Osteocyte (in vitro differentiated cells): ENCODE results near the gene ELP1. TPM values are rescaled to one million over a fixed set of nuclear protein-coding genes. Genes with fewer than 3 reads are reported as not detected.

Experiments used
- DNase-seq: peaks from one replicate; pipeline ENCODE4 v3.0.0; 2021; ENCODE audit warnings: mixed read lengths; ENCODE audit not compliant: unreplicated experiment; ENCODE audit errors: extremely low spot score
- H3K27ac Mint-ChIP-seq: one replicate; pipeline ENCODE4 v1.8.0; 2021; ENCODE audit warnings: mild to moderate bottlenecking, mixed read lengths; ENCODE audit not compliant: unreplicated experiment
- H3K27me3 Mint-ChIP-seq: one replicate; pipeline ENCODE4 v1.8.0; 2021; ENCODE audit warnings: mixed read lengths; ENCODE audit not compliant: unreplicated experiment
- H3K36me3 Mint-ChIP-seq: one replicate; pipeline ENCODE4 v1.8.0; 2021; ENCODE audit warnings: mixed read lengths; ENCODE audit not compliant: unreplicated experiment
- H3K4me1 Mint-ChIP-seq: one replicate; pipeline ENCODE4 v1.8.0; 2021; ENCODE audit warnings: mixed read lengths; ENCODE audit not compliant: unreplicated experiment
- H3K4me3 Mint-ChIP-seq: one replicate; pipeline ENCODE4 v1.8.0; 2021; ENCODE audit warnings: mild to moderate bottlenecking, moderate library complexity, mixed read lengths; ENCODE audit not compliant: unreplicated experiment
- H3K9me3 Mint-ChIP-seq: one replicate; pipeline ENCODE4 v1.8.0; 2021; ENCODE audit warnings: mixed read lengths; ENCODE audit not compliant: unreplicated experiment
- total RNA-seq: library from RNA; stranded (reverse); gene quantifications from 2 replicates; pipeline ENCODE4 v1.2.1, GENCODE V29; 2021
- TF ChIP-seq, protein P1 (sequence below): fragments of 200-600 bp; sonication (generic); IDR thresholded peaks from 2 replicates; pipeline ENCODE4 v1.5.0; 2021; ENCODE audit warnings: antibody characterized with exemption, mild to moderate bottlenecking, moderate library complexity

ELP1 gene
- total RNA-seq, 1 donor from 2014 or later: 26.1 TPM

GRCh38 chr9:108874058-108874788, 59.7 kb downstream of the ELP1 start:
- no peak overlapping the region for H3K27ac Mint-ChIP-seq
- no peak for DNase-seq
- peaks cover 4% of the 10 kb centered on the region for H3K4me1 Mint-ChIP-seq
- H3K4me3 Mint-ChIP-seq: no peak overlapping the region
- peaks cover 8% of the 10 kb centered on the region for H3K9me3 Mint-ChIP-seq
- peaks cover 79% of the 10 kb centered on the region for H3K36me3 Mint-ChIP-seq
- TF ChIP-seq, protein P1, sequence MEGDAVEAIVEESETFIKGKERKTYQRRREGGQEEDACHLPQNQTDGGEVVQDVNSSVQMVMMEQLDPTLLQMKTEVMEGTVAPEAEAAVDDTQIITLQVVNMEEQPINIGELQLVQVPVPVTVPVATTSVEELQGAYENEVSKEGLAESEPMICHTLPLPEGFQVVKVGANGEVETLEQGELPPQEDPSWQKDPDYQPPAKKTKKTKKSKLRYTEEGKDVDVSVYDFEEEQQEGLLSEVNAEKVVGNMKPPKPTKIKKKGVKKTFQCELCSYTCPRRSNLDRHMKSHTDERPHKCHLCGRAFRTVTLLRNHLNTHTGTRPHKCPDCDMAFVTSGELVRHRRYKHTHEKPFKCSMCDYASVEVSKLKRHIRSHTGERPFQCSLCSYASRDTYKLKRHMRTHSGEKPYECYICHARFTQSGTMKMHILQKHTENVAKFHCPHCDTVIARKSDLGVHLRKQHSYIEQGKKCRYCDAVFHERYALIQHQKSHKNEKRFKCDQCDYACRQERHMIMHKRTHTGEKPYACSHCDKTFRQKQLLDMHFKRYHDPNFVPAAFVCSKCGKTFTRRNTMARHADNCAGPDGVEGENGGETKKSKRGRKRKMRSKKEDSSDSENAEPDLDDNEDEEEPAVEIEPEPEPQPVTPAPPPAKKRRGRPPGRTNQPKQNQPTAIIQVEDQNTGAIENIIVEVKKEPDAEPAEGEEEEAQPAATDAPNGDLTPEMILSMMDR: no peak
- no peaks in the 10 kb centered on the region for H3K27me3 Mint-ChIP-seq

GRCh38 chr9:108869092-108869725, 64.7 kb downstream of the ELP1 start:
- no peak overlapping the region for H3K27ac Mint-ChIP-seq
- DNase-seq: no peak
- peaks cover 8% of the 10 kb centered on the region for H3K4me1 Mint-ChIP-seq
- H3K36me3 Mint-ChIP-seq: peaks cover 57% of the 10 kb centered on the region
- peaks cover 8% of the 10 kb centered on the region for H3K9me3 Mint-ChIP-seq
- no peak overlapping the region for H3K4me3 Mint-ChIP-seq
- TF ChIP-seq, protein P1: no peak
- H3K27me3 Mint-ChIP-seq: no peaks in the 10 kb centered on the region

GRCh38 chr9:108867829-108868228, 66.1 kb downstream of the ELP1 start:
- Mint-ChIP-seq H3K27me3 (no peaks in the 10 kb centered on the region), H3K9me3 (peaks cover 8% of the 10 kb centered on the region), H3K27ac (no peak overlapping the region), H3K4me1 (peaks cover 8% of the 10 kb centered on the region), H3K4me3 (no peak overlapping the region), H3K36me3 (peaks cover 46% of the 10 kb centered on the region)
- TF ChIP-seq, protein P1: no peak
- no peak for DNase-seq

DNA sequence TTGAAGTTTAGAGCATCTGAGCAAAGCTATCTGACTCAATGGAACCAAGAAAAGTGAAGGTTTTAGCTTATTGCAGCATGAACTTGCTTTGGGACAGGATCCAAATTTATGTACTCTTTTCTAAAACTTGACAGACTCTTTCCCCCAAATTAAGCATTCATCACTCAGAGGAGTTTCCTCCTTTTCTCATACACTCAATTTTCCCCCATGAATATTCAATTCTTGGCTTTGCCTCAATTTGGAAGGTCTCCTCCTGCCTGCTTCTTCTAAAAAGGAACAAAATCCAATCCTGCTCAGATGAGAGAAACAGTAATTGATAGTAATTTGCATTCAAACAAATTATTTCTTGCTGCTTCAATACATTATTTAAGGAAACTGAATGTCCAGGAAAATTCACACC, 66.8 kb downstream of the ELP1 start:
- DNase-seq: no peak
- Mint-ChIP-seq H3K36me3 (peaks cover 40% of the 10 kb centered on the region), H3K4me3 (no peak overlapping the region)

GRCh38 chr9:108866001-108866420, 67.9 kb downstream of the ELP1 start:
- peaks cover 8% of the 10 kb centered on the region for H3K4me1 Mint-ChIP-seq
- TF ChIP-seq, protein P1: no peak
- H3K36me3 Mint-ChIP-seq: peaks cover 30% of the 10 kb centered on the region
- H3K27ac Mint-ChIP-seq: no peak overlapping the region
- H3K4me3 Mint-ChIP-seq: no peak overlapping the region
- H3K9me3 Mint-ChIP-seq: no peaks in the 10 kb centered on the region
- H3K27me3 Mint-ChIP-seq: no peaks in the 10 kb centered on the region
- DNase-seq: no peak

More for the DNA sequence above, 66.8 kb downstream of the ELP1 start:
- peaks cover 6% of the 10 kb centered on the region for H3K9me3 Mint-ChIP-seq
- no peaks in the 10 kb centered on the region for H3K27me3 Mint-ChIP-seq
- peaks cover 8% of the 10 kb centered on the region for H3K4me1 Mint-ChIP-seq
- TF ChIP-seq, protein P1: no peak
- H3K27ac Mint-ChIP-seq: no peak overlapping the region
